Measurements from ENCODE around the gene ARAP1. TPM values are rescaled to one million over a fixed set of nuclear protein-coding genes. Genes with fewer than 3 reads are reported as not detected.

Gene ARAP1
- total RNA-seq, 1 donor from 2014 or later = 79.0 TPM

- Mint-ChIP-seq H3K4me3 (peak overlapping the region; percentile 86), H3K4me1 (peaks cover 20% of the 10 kb centered on the region), H3K9me3 (no peaks in the 10 kb centered on the region), H3K27me3 (ENCODE audit: low read depth) (peaks cover 17% of the 10 kb centered on the region), H3K36me3 (ENCODE audit: low read depth) (no peaks in the 10 kb centered on the region), H3K27ac (ENCODE audit: unreplicated experiment) (no peak overlapping the region)
- TF ChIP-seq CTCF (conservative IDR thresholded peaks at IDR 0.05) = peak; percentile 13
- no peak for DNase-seq (ENCODE audit: low read depth, low spot score)
These were observed 29.3 kb upstream of the ARAP1 start for GRCh38 chr11:72781313-72782080.

DNA sequence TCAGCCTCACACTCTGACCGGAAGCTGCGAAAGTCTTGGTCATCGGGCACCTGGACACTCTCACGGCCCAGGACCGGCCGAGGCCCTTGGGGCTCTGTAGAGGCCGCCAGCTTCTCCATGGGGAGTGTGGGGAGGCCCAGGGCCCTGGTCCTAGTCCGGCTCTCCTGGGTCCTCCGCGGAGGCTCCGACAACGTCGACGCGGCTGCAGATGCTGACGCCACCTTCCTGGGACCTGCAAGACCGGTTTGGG lies 28.8 kb upstream of the ARAP1 start:
- no peak for TF ChIP-seq CTCF (conservative IDR thresholded peaks at IDR 0.05)
- DNase-seq (ENCODE audit: low read depth, low spot score) = no peak

GRCh38 chr11:72780296-72781062 lies 28.3 kb upstream of the ARAP1 start:
- no peak for DNase-seq (ENCODE audit: low read depth, low spot score)

More for the DNA sequence above, 28.8 kb upstream of the ARAP1 start:
- Mint-ChIP-seq H3K9me3 (no peaks in the 10 kb centered on the region), H3K27me3 (ENCODE audit: low read depth) (peaks cover 17% of the 10 kb centered on the region), H3K4me3 (no peak overlapping the region), H3K27ac (ENCODE audit: unreplicated experiment) (no peak overlapping the region), H3K36me3 (ENCODE audit: low read depth) (no peaks in the 10 kb centered on the region), H3K4me1 (peaks cover 20% of the 10 kb centered on the region)

GRCh38 chr11:72779495-72780128 lies 27.4 kb upstream of the ARAP1 start:
- Mint-ChIP-seq H3K4me3 (peak overlapping the region; percentile 82), H3K4me1 (peaks cover 20% of the 10 kb centered on the region), H3K27me3 (ENCODE audit: low read depth) (peaks cover 17% of the 10 kb centered on the region), H3K36me3 (ENCODE audit: low read depth) (no peaks in the 10 kb centered on the region), H3K9me3 (no peaks in the 10 kb centered on the region), H3K27ac (ENCODE audit: unreplicated experiment) (no peak overlapping the region)
- TF ChIP-seq CTCF (conservative IDR thresholded peaks at IDR 0.05) = no peak
- DNase-seq (ENCODE audit: low read depth, low spot score) = no peak

More at GRCh38 chr11:72780296-72781062, 28.3 kb upstream of the ARAP1 start:
- no peaks in the 10 kb centered on the region for H3K36me3 Mint-ChIP-seq (ENCODE audit: low read depth)
- peaks cover 20% of the 10 kb centered on the region for H3K4me1 Mint-ChIP-seq
- H3K27ac Mint-ChIP-seq (ENCODE audit: unreplicated experiment) = no peak overlapping the region
- no peaks in the 10 kb centered on the region for H3K9me3 Mint-ChIP-seq
- peak overlapping the region; percentile 82 for H3K4me3 Mint-ChIP-seq
- no peak for TF ChIP-seq CTCF (conservative IDR thresholded peaks at IDR 0.05)
- peaks cover 17% of the 10 kb centered on the region for H3K27me3 Mint-ChIP-seq (ENCODE audit: low read depth)

DNA sequence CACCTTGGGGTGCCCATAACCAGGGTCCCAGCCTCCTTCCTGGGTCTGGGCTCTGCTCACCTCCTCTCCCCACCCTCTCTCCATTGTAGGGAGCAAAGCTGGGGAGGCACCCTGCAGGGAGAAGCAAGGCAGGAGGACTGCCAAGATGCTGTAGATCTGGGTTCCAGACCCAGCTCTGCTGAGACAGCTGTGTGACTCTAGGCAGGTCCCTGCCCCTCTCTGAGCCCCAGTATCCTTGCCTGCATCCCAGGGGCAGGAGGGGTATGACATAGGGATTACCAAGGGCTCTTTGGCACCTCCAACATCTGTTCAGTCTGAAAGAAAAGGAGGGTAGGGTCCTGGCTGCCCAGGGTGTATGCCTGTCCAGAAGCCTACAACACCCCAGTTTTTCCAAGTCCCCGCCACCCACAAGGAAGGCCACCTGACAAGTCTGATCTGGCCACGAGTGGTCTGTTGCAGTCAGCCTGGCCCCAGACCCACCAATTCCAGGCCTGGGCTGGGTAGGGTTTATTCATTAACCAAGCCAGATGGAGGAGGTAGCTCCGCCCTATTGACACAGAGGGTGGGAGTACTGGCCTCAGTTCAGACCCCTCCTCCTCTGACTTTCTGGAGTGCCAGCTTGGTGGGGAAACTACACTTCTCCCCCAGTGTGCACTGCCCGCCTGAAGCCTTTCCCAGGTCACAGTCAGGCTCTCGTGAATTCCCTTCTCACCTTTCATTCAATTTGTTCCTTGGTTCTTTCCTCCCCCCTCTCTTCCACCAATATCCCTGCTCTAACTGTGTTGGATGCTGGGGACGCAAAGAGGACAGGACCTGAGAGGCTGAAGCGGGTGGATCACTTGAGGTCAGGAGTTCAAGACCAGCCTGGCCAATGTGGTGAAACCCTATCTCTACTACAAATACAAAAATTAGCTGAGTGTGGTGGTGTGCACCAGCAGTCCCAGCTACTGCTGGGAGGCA lies 26.6 kb upstream of the ARAP1 start:
- Mint-ChIP-seq H3K36me3 (ENCODE audit: low read depth) (no peaks in the 10 kb centered on the region), H3K4me3 (peak overlapping the region; percentile 82), H3K9me3 (no peaks in the 10 kb centered on the region), H3K4me1 (peaks cover 20% of the 10 kb centered on the region), H3K27ac (ENCODE audit: unreplicated experiment) (no peak overlapping the region), H3K27me3 (ENCODE audit: low read depth) (peaks cover 17% of the 10 kb centered on the region)
- no peak for DNase-seq (ENCODE audit: low read depth, low spot score)
- no peak for TF ChIP-seq CTCF (conservative IDR thresholded peaks at IDR 0.05)

Measured in neural crest cell (in vitro differentiated cells).